ENCODE measurements around the gene PDE4D. TPM values are rescaled to one million over a fixed set of nuclear protein-coding genes. Genes with fewer than 3 reads are reported as not detected.

PDE4D gene
- total RNA-seq, 1 donor from 2014 or later, result 11.8 TPM

GRCh38 chr5:59184769-59185168 lies 708.8 kb downstream of the PDE4D start:
- H3K27me3 Mint-ChIP-seq (ENCODE audit: low read depth), result no peaks in the 10 kb centered on the region
- no peak for DNase-seq (ENCODE audit: low read depth, low spot score)
- H3K9me3 Mint-ChIP-seq, result no peaks in the 10 kb centered on the region
- no peak for TF ChIP-seq CTCF (conservative IDR thresholded peaks at IDR 0.05)
- no peak overlapping the region for H3K4me3 Mint-ChIP-seq
- peaks cover 27% of the 10 kb centered on the region for H3K4me1 Mint-ChIP-seq
- no peaks in the 10 kb centered on the region for H3K36me3 Mint-ChIP-seq (ENCODE audit: low read depth)
- H3K27ac Mint-ChIP-seq (ENCODE audit: unreplicated experiment), result no peak overlapping the region

GRCh38 chr5:59182760-59183159 lies 710.8 kb downstream of the PDE4D start:
- H3K27ac Mint-ChIP-seq (ENCODE audit: unreplicated experiment), result no peak overlapping the region

GRCh38 chr5:59180515-59180914 lies 713.0 kb downstream of the PDE4D start:
- Mint-ChIP-seq H3K36me3 (ENCODE audit: low read depth) (no peaks in the 10 kb centered on the region), H3K9me3 (no peaks in the 10 kb centered on the region), H3K27ac (ENCODE audit: unreplicated experiment) (no peak overlapping the region), H3K4me3 (no peak overlapping the region), H3K27me3 (ENCODE audit: low read depth) (no peaks in the 10 kb centered on the region), H3K4me1 (peaks cover 9% of the 10 kb centered on the region)
- no peak for DNase-seq (ENCODE audit: low read depth, low spot score)
- no peak for TF ChIP-seq CTCF (conservative IDR thresholded peaks at IDR 0.05)

More at GRCh38 chr5:59182760-59183159, 710.8 kb downstream of the PDE4D start:
- no peaks in the 10 kb centered on the region for H3K9me3 Mint-ChIP-seq
- no peaks in the 10 kb centered on the region for H3K27me3 Mint-ChIP-seq (ENCODE audit: low read depth)
- no peak for DNase-seq (ENCODE audit: low read depth, low spot score)
- no peak for TF ChIP-seq CTCF (conservative IDR thresholded peaks at IDR 0.05)
- no peak overlapping the region for H3K4me3 Mint-ChIP-seq
- H3K36me3 Mint-ChIP-seq (ENCODE audit: low read depth), result no peaks in the 10 kb centered on the region
- H3K4me1 Mint-ChIP-seq, result peaks cover 12% of the 10 kb centered on the region

- H3K27ac Mint-ChIP-seq (ENCODE audit: unreplicated experiment), result no peak overlapping the region
- no peaks in the 10 kb centered on the region for H3K9me3 Mint-ChIP-seq
- no peak for DNase-seq (ENCODE audit: low read depth, low spot score)
- no peaks in the 10 kb centered on the region for H3K27me3 Mint-ChIP-seq (ENCODE audit: low read depth)
- H3K4me3 Mint-ChIP-seq, result no peak overlapping the region
- peaks cover 9% of the 10 kb centered on the region for H3K4me1 Mint-ChIP-seq
- no peaks in the 10 kb centered on the region for H3K36me3 Mint-ChIP-seq (ENCODE audit: low read depth)
- no peak for TF ChIP-seq CTCF (conservative IDR thresholded peaks at IDR 0.05)
These were observed 713.8 kb downstream of the PDE4D start for GRCh38 chr5:59179704-59180103.

- Mint-ChIP-seq H3K27me3 (ENCODE audit: low read depth) (no peaks in the 10 kb centered on the region), H3K27ac (ENCODE audit: unreplicated experiment) (no peak overlapping the region), H3K4me1 (peaks cover 9% of the 10 kb centered on the region), H3K36me3 (ENCODE audit: low read depth) (no peaks in the 10 kb centered on the region), H3K9me3 (no peaks in the 10 kb centered on the region), H3K4me3 (no peak overlapping the region)
- TF ChIP-seq CTCF (conservative IDR thresholded peaks at IDR 0.05), result no peak
- no peak for DNase-seq (ENCODE audit: low read depth, low spot score)
These were observed 715.0 kb downstream of the PDE4D start for GRCh38 chr5:59178482-59178881.

GRCh38 chr5:59178071-59178470 lies 715.5 kb downstream of the PDE4D start:
- DNase-seq (ENCODE audit: low read depth, low spot score), result no peak
- no peaks in the 10 kb centered on the region for H3K36me3 Mint-ChIP-seq (ENCODE audit: low read depth)
- TF ChIP-seq CTCF (conservative IDR thresholded peaks at IDR 0.05), result no peak
- peaks cover 7% of the 10 kb centered on the region for H3K4me1 Mint-ChIP-seq
- no peaks in the 10 kb centered on the region for H3K9me3 Mint-ChIP-seq
- H3K4me3 Mint-ChIP-seq, result no peak overlapping the region
- no peak overlapping the region for H3K27ac Mint-ChIP-seq (ENCODE audit: unreplicated experiment)
- no peaks in the 10 kb centered on the region for H3K27me3 Mint-ChIP-seq (ENCODE audit: low read depth)
